A549 (cell line): ENCODE results near the gene HOGA1. TPM values are rescaled to one million over a fixed set of nuclear protein-coding genes. Genes with fewer than 3 reads are reported as not detected.

Experiments used
- ATAC-seq, 2 experiments: fragments of 200-7000 bp in 1 of 2; fragments of >200 bp in 1 of 2; cut with Nextera tagmentation in 1 of 2; cut with Tn5 transposase in 1 of 2; 3 replicates each; pipeline versions ENCODE4 v1.8.0 to v1.9.1; 2018 to 2020; ENCODE audit warnings: mild to moderate bottlenecking in 1 of 2, moderate library complexity in 1 of 2
- CTCF ChIA-PET: fragments of 300-600 bp; sonication (Branson Sonifier 250); formaldehyde crosslinking; extraction: SDS; loops from one replicate; lab custom pipeline; 2021; ENCODE audit warnings: antibody characterized with exemption, inconsistent platforms; lab: Yijun Ruan, JAX
- POLR2A ChIA-PET: fragments of 350-600 bp; formaldehyde crosslinking; extraction: SDS; loops from one replicate; lab custom pipeline; 2021; ENCODE audit warnings: antibody characterized with exemption, inconsistent platforms; lab: Yijun Ruan, JAX
- DNase-seq, 2 experiments: peaks; one replicate each; pipeline versions ENCODE4 v3.0.0 to v3.0.0-alpha.2; 2011 to 2016; ENCODE audit warnings: low read depth in 1 of 2, low spot score in 1 of 2
- FAIRE-seq: peaks from 2 replicates; lab custom pipeline; 2011; peaks lifted over from hg19 to GRCh38; lab: Jason Lieb, UNC
- H3K27ac ChIP-seq, 2 experiments: fragments of >200 bp; sonication (Bioruptor Twin); formaldehyde crosslinking; 3 replicates each; pipeline ENCODE4 v1.5.1; 2016 to 2017
- H3K4me1 ChIP-seq: fragments of >200 bp; sonication (Bioruptor Twin); formaldehyde crosslinking; 3 replicates; pipeline ENCODE4 v1.6.1; 2016
- H3K4me2 ChIP-seq: fragments of >200 bp; sonication (Bioruptor Twin); formaldehyde crosslinking; 3 replicates; pipeline ENCODE4 v1.6.1; 2016
- H3K4me3 ChIP-seq: fragments of >200 bp; sonication (Bioruptor Twin); formaldehyde crosslinking; 3 replicates; pipeline ENCODE4 v1.5.1; 2016
- H3K9me3 ChIP-seq: fragments of >200 bp; sonication (Bioruptor Twin); formaldehyde crosslinking; 3 replicates; pipeline ENCODE4 v1.6.1; 2016
- BHLHE40 ChIP-seq: IDR thresholded peaks from 2 replicates; pipeline ENCODE4 v1.6.1; 2012; ENCODE audit warnings: low read depth, low read length, inconsistent platforms
- CBX8 ChIP-seq: fragments of 200-600 bp; sonication (generic); IDR thresholded peaks from 2 replicates; pipeline ENCODE4 v1.6.1; 2016
- CEBPB ChIP-seq, 2 experiments: fragments of >200 bp in 1 of 2; sonication (Bioruptor Twin) in 1 of 2; formaldehyde crosslinking in 1 of 2; IDR thresholded peaks; 2 replicates each; pipeline ENCODE4 v1.6.1; 2012 to 2016
- CHD2 ChIP-seq: fragments of 150-350 bp; IDR thresholded peaks from 2 replicates; pipeline ENCODE4 v1.6.1; 2014; ENCODE audit warnings: low read length; ENCODE audit not compliant: partially characterized antibody
- EHMT2 ChIP-seq: fragments of 200-600 bp; sonication (generic); IDR thresholded peaks from 2 replicates; pipeline ENCODE4 v1.6.1; 2016; ENCODE audit warnings: antibody characterized with exemption, low read depth, mild to moderate bottlenecking, moderate library complexity
- FOSL2 ChIP-seq, 2 experiments: fragments of 450-650 bp in 1 of 2; fragments of >200 bp in 1 of 2; sonication (Bioruptor Twin) in 1 of 2; formaldehyde crosslinking; IDR thresholded peaks; 2 replicates each; pipeline versions ENCODE4 v1.5.0 to v1.6.1; 2016 to 2020; ENCODE audit warnings: mild to moderate bottlenecking in 1 of 2, moderate library complexity in 1 of 2
- FOXS1 ChIP-seq: fragments of 250-450 bp; sonication (Bioruptor Pico); IDR thresholded peaks from 2 replicates; pipeline ENCODE4 v1.5.0; 2020; ENCODE audit warnings: mild to moderate bottlenecking, moderate library complexity
- GATA3 ChIP-seq: IDR thresholded peaks from 2 replicates; pipeline ENCODE4 v1.6.1; 2012; ENCODE audit warnings: borderline replicate concordance
- HOXB13 ChIP-seq: fragments of 250-450 bp; sonication (Bioruptor Pico); IDR thresholded peaks from 2 replicates; pipeline ENCODE4 v1.5.0; 2020; ENCODE audit warnings: low read depth, mild to moderate bottlenecking, moderate library complexity
- HOXB5 ChIP-seq: fragments of 250-450 bp; sonication (Bioruptor Pico); IDR thresholded peaks from 2 replicates; pipeline ENCODE4 v1.5.0; 2020; ENCODE audit warnings: mild to moderate bottlenecking, moderate library complexity
- JUN ChIP-seq, 2 experiments: fragments of >200 bp; sonication (Bioruptor Twin); formaldehyde crosslinking; IDR thresholded peaks; 2 replicates in 1 of 2; 3 replicates in 1 of 2; pipeline ENCODE4 v1.6.1; 2016 to 2017
- JUNB ChIP-seq: fragments of >200 bp; sonication (Bioruptor Twin); formaldehyde crosslinking; IDR thresholded peaks from 2 replicates; pipeline ENCODE4 v1.6.1; 2016
- MAFK ChIP-seq: fragments of 450-650 bp; IDR thresholded peaks from 2 replicates; pipeline ENCODE4 v1.6.1; 2014; ENCODE audit not compliant: partially characterized antibody
- MAZ ChIP-seq: fragments of 150-350 bp; IDR thresholded peaks from 2 replicates; pipeline ENCODE4 v1.6.1; 2014; ENCODE audit warnings: antibody characterized with exemption, low read depth, low read length, borderline replicate concordance
- MYC ChIP-seq: IDR thresholded peaks from 2 replicates; pipeline ENCODE4 v1.6.1; 2012; ENCODE audit warnings: mild to moderate bottlenecking, inconsistent platforms, low read length, improper control_type of control experiment, borderline replicate concordance
- NR3C1 ChIP-seq: fragments of >200 bp; sonication (Bioruptor Twin); formaldehyde crosslinking; IDR thresholded peaks from 3 replicates; pipeline ENCODE4 v1.6.1; 2017
- RARB ChIP-seq: fragments of 250-450 bp; sonication (Bioruptor Pico); IDR thresholded peaks from 2 replicates; pipeline ENCODE4 v1.8.0; 2021; ENCODE audit warnings: mild to moderate bottlenecking, moderate library complexity
- RCOR1 ChIP-seq: fragments of 150-350 bp; IDR thresholded peaks from 2 replicates; pipeline ENCODE4 v1.6.1; 2014; ENCODE audit warnings: antibody characterized with exemption, low read length, low read depth
- RNF2 ChIP-seq: fragments of 200-600 bp; sonication (generic); IDR thresholded peaks from 2 replicates; pipeline ENCODE4 v1.6.1; 2016; ENCODE audit warnings: low read depth, mild to moderate bottlenecking, antibody characterized with exemption, moderate library complexity, borderline replicate concordance
- SMC3 ChIP-seq: fragments of >200 bp; sonication (Bioruptor Twin); formaldehyde crosslinking; IDR thresholded peaks from 3 replicates; pipeline ENCODE4 v1.6.1; 2018; ENCODE audit warnings: inconsistent platforms
- TFCP2L1 ChIP-seq: fragments of 250-450 bp; sonication (Bioruptor Pico); IDR thresholded peaks from 2 replicates; pipeline ENCODE4 v1.5.0; 2021; ENCODE audit warnings: mild to moderate bottlenecking
- ZFP36 ChIP-seq: fragments of 450-650 bp; IDR thresholded peaks from 2 replicates; pipeline ENCODE4 v1.6.1; 2014; ENCODE audit warnings: borderline replicate concordance; ENCODE audit not compliant: partially characterized antibody
- ZSCAN20 ChIP-seq: fragments of 250-450 bp; sonication (Bioruptor Pico); IDR thresholded peaks from 2 replicates; pipeline ENCODE4 v1.8.0; 2022; ENCODE audit warnings: mild to moderate bottlenecking, moderate library complexity
- WGBS: methylation state at CpG from one replicate; pipeline ENCODE4 v1.1.6; 2017; ENCODE audit errors: missing lambda C conversion rate; 5-methylcytosine and 5-hydroxymethylcytosine counted together
- polyA plus RNA-seq, 4 experiments: library from polyadenylated mRNA; depleted of rRNA in 3 of 4; stranded (reverse); fragments of >200 nt; fragmentation: RNase III in 1 of 4; extraction: RNeasy Plus Mini Kit Qiagen cat#74134 plus additional on column Dnase treatment in 1 of 4; gene quantifications; 2 replicates in 3 of 4; 3 replicates in 1 of 4; pipeline ENCODE4 v1.2.3, GENCODE V29; 2011 to 2017
- TF ChIP-seq, protein P1 (sequence below): fragments of 250-450 bp; sonication (Bioruptor Pico); IDR thresholded peaks from 2 replicates; pipeline ENCODE4 v1.5.0; 2020; ENCODE audit warnings: low read depth, mild to moderate bottlenecking, moderate library complexity
- TF ChIP-seq, protein P2 (sequence below): fragments of >200 bp; sonication (Bioruptor Twin); formaldehyde crosslinking; IDR thresholded peaks from 3 replicates; pipeline ENCODE4 v1.6.1; 2016
- TF ChIP-seq, protein P3 (sequence below): IDR thresholded peaks from 2 replicates; pipeline ENCODE4 v1.6.1; 2012

Gene HOGA1
- polyA plus RNA-seq, 2 of the 4 experiments (the other 2 are of a cell fraction), result 2.0 to 3.1 TPM

DNA sequence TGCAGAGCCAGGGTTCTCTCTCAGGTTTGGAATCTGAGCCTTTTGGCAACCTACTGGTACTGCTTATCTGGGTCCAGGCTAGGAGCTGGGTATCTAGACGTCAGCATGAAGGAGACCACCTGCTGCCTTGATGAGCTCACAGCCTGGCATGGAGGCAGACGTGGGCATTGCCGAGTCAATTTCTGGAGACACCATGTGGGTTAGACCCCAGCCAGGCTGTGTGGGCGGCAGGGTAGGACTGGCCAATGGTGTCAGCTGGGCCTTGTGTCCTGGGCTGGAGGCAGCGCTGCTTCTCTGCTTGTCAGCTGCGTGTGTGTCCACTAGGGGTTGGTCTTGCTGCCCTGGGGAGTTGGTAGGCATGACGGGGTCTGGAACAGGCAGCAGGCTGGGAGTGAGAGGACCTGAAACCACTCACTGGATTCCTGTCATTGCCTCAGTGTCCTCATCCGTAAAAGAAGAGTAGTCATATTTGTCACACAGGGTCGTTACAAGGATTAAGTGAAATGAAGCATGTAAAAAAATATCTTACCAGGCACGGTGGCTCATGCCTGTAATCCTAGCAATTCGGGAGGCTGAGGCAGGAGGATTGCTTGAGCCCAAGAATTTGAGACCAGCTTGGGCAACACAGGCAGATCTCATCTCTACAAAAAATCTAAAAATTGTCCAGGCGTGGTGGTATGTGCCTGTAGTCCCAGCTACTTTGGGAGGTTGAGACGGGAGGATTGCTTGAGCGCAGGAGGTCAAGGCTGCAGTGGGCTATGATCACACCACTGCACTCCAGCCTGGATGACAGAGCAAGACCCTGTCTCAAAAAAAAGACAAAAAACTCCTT, 43.3 kb upstream of the HOGA1 start:
- peaks cover 60% of the 10 kb centered on the region for H3K4me1 ChIP-seq
- FAIRE-seq (no peak), DNase-seq (no peak)
- CTCF ChIA-PET, result interaction anchor here (1.1 to 11.6 kb wide), 12 partner anchors 10 to 190 kb away, joined by 3 to 213 read pairs (median 4); no protein-coding TSS in a partner anchor
- POLR2A ChIA-PET, result no interaction called here
- H3K4me2 ChIP-seq, result no peak overlapping the region; the same call in 2 of the 3 replicates
- H3K9me3 ChIP-seq, result no peaks in the 10 kb centered on the region
- H3K27ac ChIP-seq, result peak overlapping the region; percentile 86 to 92; a peak in 5 of 6 replicates
- TF ChIP-seq FOXS1 (CRISPR knock-in tag) (no peak), GATA3 (no peak)
- TF ChIP-seq, all 56 proteins: peak for 0
- no peak for ATAC-seq
- WGBS, result 90% methylated on average over 14 of the region's 14 CpGs
- H3K4me3 ChIP-seq, result no peak overlapping the region

DNA sequence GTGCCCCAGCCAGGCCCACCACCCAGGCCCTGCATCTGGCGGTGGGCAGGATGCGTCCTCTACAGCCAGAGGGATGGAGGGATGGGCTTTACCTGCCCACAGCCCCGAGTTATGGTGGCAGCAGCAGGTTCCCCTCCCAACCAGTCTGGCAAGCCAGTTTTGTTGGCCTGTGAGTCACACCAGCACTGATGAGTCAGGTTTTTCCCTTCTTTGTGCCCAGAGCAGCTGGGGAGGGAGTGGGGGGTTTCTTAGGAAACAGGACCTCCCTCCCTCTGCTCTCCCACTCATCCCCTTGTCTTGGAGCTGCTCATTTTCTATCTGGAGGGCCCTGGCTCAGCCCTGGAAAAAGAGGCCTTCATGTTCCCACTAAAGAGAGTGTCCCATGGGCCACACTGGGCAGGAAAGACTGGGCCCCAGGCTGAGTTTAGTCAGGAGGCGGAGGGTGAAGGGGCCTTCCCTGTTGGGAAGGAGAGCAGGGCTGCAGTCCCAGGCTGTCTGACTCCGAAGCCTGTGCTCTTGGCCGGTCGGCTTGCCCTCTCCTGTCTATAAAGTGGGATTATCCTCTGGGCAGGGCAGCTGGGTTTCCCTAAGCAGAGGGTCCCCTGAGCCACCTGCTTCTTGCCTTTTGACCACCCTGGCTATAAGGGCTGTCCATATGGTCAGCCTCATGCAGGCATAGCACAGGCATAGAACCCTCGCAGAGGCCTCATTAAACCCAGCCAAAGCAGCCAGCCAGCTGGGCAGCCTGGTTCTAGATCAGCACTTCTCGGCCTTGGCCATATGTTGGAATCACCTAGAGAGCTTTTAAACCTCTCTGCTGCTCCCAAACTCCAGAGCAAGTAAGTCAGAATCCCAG, 41.8 kb upstream of the HOGA1 start:
- peak; percentile 75 to 83 for DNase-seq
- no peak for FAIRE-seq
- WGBS, result 17% methylated on average over 7 of the region's 9 CpGs
- Histone ChIP-seq H3K27ac (peak overlapping the region; percentile 86 to 92), H3K4me2 (peak overlapping the region; percentile 68), H3K4me3 (no peak overlapping the region), H3K9me3 (no peaks in the 10 kb centered on the region), H3K4me1 (peaks cover 60% of the 10 kb centered on the region)
- CTCF ChIA-PET, result interaction anchor here (0.9 to 11.6 kb wide), 5 partner anchors 8 to 189 kb away, joined by 3 to 213 read pairs (median 3); partner anchors contain the start of gene ANKRD2
- POLR2A ChIA-PET, result interaction anchor here (0.7 to 1.1 kb wide), 2 partner anchors 43 to 45 kb away, joined by 3 to 5 read pairs; partner anchors contain the start of gene UBTD1
- peak; percentile 77 to 80 for ATAC-seq
- TF ChIP-seq ZFP36 (no peak), JUN (IDR thresholded peaks at IDR 0.05) (peak in 1 of 2 experiments; percentile 14; a peak in 1 of 5 replicates), MAFK (peak; percentile 90), FOSL2 (IDR thresholded peaks at IDR 0.05) (peak; percentile 87), FOSL2 (CRISPR knock-in tag; IDR thresholded peaks at IDR 0.05) (peak; percentile 94), JUNB (peak; percentile 74)
- TF ChIP-seq, all 56 proteins: peak for 4

DNA sequence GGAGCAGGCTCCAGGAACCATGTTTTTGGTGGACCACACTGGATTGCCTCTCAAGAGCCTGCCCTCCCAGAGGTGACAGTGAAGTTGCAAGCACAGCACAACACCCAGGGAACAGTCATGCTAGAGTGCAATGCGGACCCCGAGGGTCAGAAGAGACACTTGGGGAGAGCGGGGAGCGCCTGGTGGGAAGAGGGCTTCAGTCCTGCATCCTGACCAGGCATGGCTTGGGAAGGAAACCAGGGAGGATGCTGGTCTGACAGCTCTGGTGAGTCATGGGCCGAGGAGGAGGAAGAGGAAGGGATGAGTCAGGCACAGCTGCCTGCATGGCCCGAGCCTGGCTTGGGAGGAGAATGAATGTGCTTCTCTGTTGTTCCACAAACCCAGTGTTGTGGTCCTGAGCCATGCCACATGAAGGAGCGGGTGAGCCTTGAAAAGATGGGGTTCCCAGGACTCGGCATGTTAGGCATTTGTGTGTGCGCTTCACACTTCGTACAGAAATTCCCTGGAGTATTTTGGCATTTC, 41.1 kb upstream of the HOGA1 start:
- Histone ChIP-seq H3K9me3 (no peaks in the 10 kb centered on the region), H3K4me3 (no peak overlapping the region), H3K4me1 (peaks cover 58% of the 10 kb centered on the region), H3K27ac (peak overlapping the region; percentile 86 to 92), H3K4me2 (peak overlapping the region; percentile 68)
- TF ChIP-seq JUNB (peak; percentile 63), GATA3 (peak; percentile 54; the same call in 1 of the 2 replicates), TFCP2L1 (CRISPR knock-in tag) (no peak), MAZ (no peak), BHLHE40 (no peak), NR3C1 (no peak), CHD2 (no peak), HOXB5 (CRISPR knock-in tag) (0 out of 2 replicates have a peak, but pooled peaks have one; percentile 21), FOSL2 (IDR thresholded peaks at IDR 0.05) (peak; percentile 89), FOSL2 (CRISPR knock-in tag; IDR thresholded peaks at IDR 0.05) (peak; percentile 98), ZSCAN20 (CRISPR knock-in tag) (no peak), MYC (no peak), RCOR1 (no peak), MAFK (peak; percentile 42), SMC3 (no peak), HOXB13 (CRISPR knock-in tag) (no peak), CEBPB (IDR thresholded peaks at IDR 0.05) (no peak), RNF2 (no peak), RARB (CRISPR knock-in tag) (no peak), JUN (IDR thresholded peaks at IDR 0.05) (0 out of 5 replicates have a peak, but pooled peaks of 1 of the 2 experiments have one; percentile 20), EHMT2 (no peak), CBX8 (no peak)
- TF ChIP-seq, protein P1, sequence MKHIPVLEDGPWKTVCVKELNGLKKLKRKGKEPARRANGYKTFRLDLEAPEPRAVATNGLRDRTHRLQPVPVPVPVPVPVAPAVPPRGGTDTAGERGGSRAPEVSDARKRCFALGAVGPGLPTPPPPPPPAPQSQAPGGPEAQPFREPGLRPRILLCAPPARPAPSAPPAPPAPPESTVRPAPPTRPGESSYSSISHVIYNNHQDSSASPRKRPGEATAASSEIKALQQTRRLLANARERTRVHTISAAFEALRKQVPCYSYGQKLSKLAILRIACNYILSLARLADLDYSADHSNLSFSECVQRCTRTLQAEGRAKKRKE (CRISPR knock-in tag), result peak; percentile 65; the same call in 1 of the 2 replicates
- TF ChIP-seq, protein P2, sequence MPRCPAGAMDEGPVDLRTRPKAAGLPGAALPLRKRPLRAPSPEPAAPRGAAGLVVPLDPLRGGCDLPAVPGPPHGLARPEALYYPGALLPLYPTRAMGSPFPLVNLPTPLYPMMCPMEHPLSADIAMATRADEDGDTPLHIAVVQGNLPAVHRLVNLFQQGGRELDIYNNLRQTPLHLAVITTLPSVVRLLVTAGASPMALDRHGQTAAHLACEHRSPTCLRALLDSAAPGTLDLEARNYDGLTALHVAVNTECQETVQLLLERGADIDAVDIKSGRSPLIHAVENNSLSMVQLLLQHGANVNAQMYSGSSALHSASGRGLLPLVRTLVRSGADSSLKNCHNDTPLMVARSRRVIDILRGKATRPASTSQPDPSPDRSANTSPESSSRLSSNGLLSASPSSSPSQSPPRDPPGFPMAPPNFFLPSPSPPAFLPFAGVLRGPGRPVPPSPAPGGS, result no peak
- TF ChIP-seq, protein P3, sequence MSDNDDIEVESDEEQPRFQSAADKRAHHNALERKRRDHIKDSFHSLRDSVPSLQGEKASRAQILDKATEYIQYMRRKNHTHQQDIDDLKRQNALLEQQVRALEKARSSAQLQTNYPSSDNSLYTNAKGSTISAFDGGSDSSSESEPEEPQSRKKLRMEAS, result peak; percentile 90
- ChIA-PET POLR2A (interaction anchor here (1.1 kb wide), 1 partner anchor 46 kb away, joined by 3 read pairs; no protein-coding TSS in a partner anchor), CTCF (interaction anchor here (0.6 to 11.6 kb wide), 5 partner anchors 7 to 188 kb away, joined by 3 to 213 read pairs (median 3); partner anchors contain the start of gene ANKRD2)
- FAIRE-seq, result peak; percentile 99
- peak; percentile 69 to 86 for ATAC-seq
- peak; percentile 76 to 95 for DNase-seq
- 12% methylated on average over 10 of the region's 10 CpGs for WGBS
